ENCODE results near the gene GPAM. TPM values are rescaled to one million over a fixed set of nuclear protein-coding genes. Genes with fewer than 3 reads are reported as not detected.
A peak's percentile ranks its signal among the peaks of the same experiment; 100 is the strongest.

Gene GPAM
- total RNA-seq, 1 experiment from 2014 or later = 16.0 TPM

DNA sequence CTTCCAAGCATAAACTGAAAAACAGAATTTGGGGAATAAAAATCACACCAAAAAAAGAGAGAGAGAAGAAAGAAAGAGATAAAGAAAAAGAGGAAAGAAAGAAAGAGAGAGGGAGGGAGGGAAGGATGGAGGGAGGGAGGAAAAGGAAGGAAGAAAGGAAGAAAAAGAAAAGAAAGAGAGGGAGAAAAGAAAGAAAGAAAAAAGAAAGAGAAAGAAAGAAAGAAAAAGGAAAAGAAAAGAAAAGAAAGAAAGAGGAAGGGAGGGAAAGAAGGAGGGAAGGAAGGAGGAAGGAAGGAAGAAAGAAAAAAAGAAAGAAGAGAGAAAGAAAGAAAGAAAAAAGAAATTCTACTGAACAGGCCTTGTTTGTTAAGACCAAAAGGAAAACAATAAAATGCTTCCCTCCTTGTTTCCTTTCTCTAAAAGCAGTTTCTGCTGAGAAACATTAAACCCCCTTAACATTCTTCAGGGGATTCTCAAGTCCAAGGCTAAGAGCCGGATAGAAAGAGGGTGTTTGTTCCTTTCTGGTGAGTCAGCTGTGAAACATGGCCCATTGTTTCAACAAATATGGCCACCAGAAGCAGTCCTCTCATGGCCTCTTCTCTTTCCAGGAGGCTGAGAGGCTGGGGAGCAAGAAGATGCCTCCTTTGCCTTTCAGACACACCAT lies 46.9 kb upstream of the GPAM start:
- Histone ChIP-seq H4K91ac (ENCODE audit: insufficient read length, low read depth, low read length) (no peak overlapping the region), H2BK5ac (ENCODE audit: insufficient read length, low read length) (no peak overlapping the region), H3T11ph (ENCODE audit: low read length) (no peak overlapping the region), H3K79me2 (ENCODE audit: insufficient read depth, low read length) (no peaks in the 10 kb centered on the region), H2BK20ac (ENCODE audit: low read depth, low read length, poor library complexity, severe bottlenecking) (no peak overlapping the region), H3K23me2 (ENCODE audit: insufficient read length, low read depth, low read length, poor library complexity, severe bottlenecking) (no peaks in the 10 kb centered on the region), H4K20me1 (ENCODE audit: control insufficient read depth, insufficient read depth, insufficient read length) (no peaks in the 10 kb centered on the region), H3K4me2 (ENCODE audit: insufficient read depth, insufficient read length, low read length) (no peak overlapping the region), H3K18ac (ENCODE audit: insufficient read length, low read depth, low read length) (no peak overlapping the region), H3K23ac (ENCODE audit: insufficient read length, low read depth, low read length) (no peak overlapping the region), H2AFZ (ENCODE audit: low read length) (peak overlapping the region; percentile 79), H2BK120ac (ENCODE audit: low read depth, low read length, poor library complexity, severe bottlenecking) (no peak overlapping the region), H3K9me3 (ENCODE audit: control insufficient read depth, low read depth, low read length) (no peaks in the 10 kb centered on the region), H3K9ac (ENCODE audit: extremely low read depth, insufficient read length, low read length) (no peak overlapping the region), H2BK12ac (ENCODE audit: insufficient read length, low read depth, low read length) (no peak overlapping the region), H3K56ac (ENCODE audit: insufficient read length, low read depth, low read length) (no peak overlapping the region), H3K27me3 (ENCODE audit: insufficient read depth, low read length) (no peaks in the 10 kb centered on the region), H3K4me1 (ENCODE audit: insufficient read depth, low read length) (no peaks in the 10 kb centered on the region; the same call in 1 of the 2 replicates), H2BK15ac (ENCODE audit: low read depth, low read length) (no peak overlapping the region), H4K8ac (replicated peaks; ENCODE audit: insufficient read length, low read depth, low read length) (no peak overlapping the region), H3K79me1 (ENCODE audit: insufficient read depth, low read depth, low read length, poor library complexity, severe bottlenecking) (no peaks in the 10 kb centered on the region), H3K27ac (ENCODE audit: insufficient read length, low read depth, low read length) (no peak overlapping the region), H4K5ac (ENCODE audit: insufficient read length, low read depth, low read length) (no peak overlapping the region), H2AK5ac (ENCODE audit: insufficient read length, low read length) (no peak overlapping the region), H3K14ac (ENCODE audit: insufficient read depth, low read length) (no peak overlapping the region), H3K4ac (ENCODE audit: low read depth, low read length) (no peak overlapping the region)
- H3K27me3 Mint-ChIP-seq (ENCODE audit: low read depth) = peaks cover 2% of the 10 kb centered on the region
- peaks cover 0 to 5% (median 0%) of the 10 kb centered on the region in 3 experiments; a peak in 1 of 7 replicates for H3K36me3 Mint-ChIP-seq (ENCODE audit: insufficient read depth in 1 of 3, low read depth in 3 of 3)
- H3K4me1 Mint-ChIP-seq = peaks cover 30% of the 10 kb centered on the region in 2 experiments
- peak overlapping the region in 1 of 3 experiments; percentile 51; a peak in 1 of 7 replicates for H3K27ac Mint-ChIP-seq
- WGBS (ENCODE audit: extremely low coverage, insufficient read length, low lambda C conversion rate) = no CpG with 5 or more reads among the region's 1 CpG
- peaks cover 7 to 10% of the 10 kb centered on the region in 2 experiments; a peak in 3 of 5 replicates for H3K9me3 Mint-ChIP-seq
- no peak overlapping the region for H3K4me3 Mint-ChIP-seq
- TF ChIP-seq, protein P1, sequence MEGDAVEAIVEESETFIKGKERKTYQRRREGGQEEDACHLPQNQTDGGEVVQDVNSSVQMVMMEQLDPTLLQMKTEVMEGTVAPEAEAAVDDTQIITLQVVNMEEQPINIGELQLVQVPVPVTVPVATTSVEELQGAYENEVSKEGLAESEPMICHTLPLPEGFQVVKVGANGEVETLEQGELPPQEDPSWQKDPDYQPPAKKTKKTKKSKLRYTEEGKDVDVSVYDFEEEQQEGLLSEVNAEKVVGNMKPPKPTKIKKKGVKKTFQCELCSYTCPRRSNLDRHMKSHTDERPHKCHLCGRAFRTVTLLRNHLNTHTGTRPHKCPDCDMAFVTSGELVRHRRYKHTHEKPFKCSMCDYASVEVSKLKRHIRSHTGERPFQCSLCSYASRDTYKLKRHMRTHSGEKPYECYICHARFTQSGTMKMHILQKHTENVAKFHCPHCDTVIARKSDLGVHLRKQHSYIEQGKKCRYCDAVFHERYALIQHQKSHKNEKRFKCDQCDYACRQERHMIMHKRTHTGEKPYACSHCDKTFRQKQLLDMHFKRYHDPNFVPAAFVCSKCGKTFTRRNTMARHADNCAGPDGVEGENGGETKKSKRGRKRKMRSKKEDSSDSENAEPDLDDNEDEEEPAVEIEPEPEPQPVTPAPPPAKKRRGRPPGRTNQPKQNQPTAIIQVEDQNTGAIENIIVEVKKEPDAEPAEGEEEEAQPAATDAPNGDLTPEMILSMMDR (conservative IDR thresholded peaks at IDR 0.05) = no peak
- DNase-seq = no peak

Measured in H9 (cell line).